Measurements from ENCODE around the gene APBA1. TPM values are rescaled to one million over a fixed set of nuclear protein-coding genes. Genes with fewer than 3 reads are reported as not detected.
A peak's percentile ranks its signal among the peaks of the same experiment; 100 is the strongest.

Gene APBA1
- total RNA-seq, 1 donor from 2014 or later, result 3.4 TPM

DNA sequence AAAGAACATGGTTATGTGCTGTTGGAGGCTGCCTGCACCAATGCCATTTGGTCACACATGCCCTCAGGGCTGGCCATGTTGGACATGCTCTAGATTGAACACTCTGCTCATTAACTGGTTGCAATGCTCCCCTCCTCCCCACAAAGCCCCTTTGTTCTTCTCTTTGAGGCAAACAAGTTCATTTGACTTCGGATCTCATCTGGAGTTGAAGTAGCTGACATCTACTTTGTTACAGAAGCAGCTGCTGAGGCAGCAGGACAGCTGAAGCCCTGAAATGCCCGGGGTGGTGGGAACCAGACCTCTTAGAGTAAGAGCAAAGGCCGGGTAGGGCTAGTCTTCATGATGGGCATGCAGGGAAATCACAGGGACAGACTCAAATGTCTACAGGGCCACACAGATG, 123.5 kb downstream of the APBA1 start:
- DNase-seq (ENCODE audit: low spot score), result no peak
- H3K9me3 Mint-ChIP-seq, result no peaks in the 10 kb centered on the region

DNA sequence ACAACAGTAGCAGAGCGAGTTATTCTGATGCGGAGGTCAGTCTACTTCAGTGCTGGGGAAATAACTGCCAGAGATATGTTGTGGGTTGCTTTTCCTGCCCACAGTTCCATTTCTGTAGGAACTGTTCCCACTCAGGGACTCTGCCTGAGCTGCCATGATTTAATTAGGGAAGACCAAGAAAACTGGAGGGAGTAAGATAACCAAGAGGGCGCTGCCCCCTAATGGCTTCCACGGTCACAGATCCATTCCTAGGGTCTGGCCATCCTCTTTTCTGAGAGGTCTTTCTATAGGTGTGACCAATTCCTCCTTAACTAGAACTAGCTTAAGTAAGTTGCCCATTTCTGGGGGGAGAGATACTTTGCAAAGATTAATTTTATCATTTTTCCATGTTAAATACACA, 125.9 kb downstream of the APBA1 start:
- peaks cover 22% of the 10 kb centered on the region for H3F3A ChIP-seq (ENCODE audit: low read depth)
- H3K36me3 ChIP-seq, result no peaks in the 10 kb centered on the region
- peak; percentile 75 for DNase-seq (ENCODE audit: low spot score)
- no peaks in the 10 kb centered on the region for H3K9me3 ChIP-seq (ENCODE audit: low read depth)
- Mint-ChIP-seq H3K4me1 (peaks cover 47% of the 10 kb centered on the region), H3K9me3 (no peaks in the 10 kb centered on the region), H3K36me3 (no peaks in the 10 kb centered on the region), H3K27ac (no peak overlapping the region), H3K27me3 (ENCODE audit: insufficient read depth, low read depth) (peaks cover 3% of the 10 kb centered on the region), H3K4me3 (no peak overlapping the region)
- H3K9ac ChIP-seq, result no peak overlapping the region
- H3K4me2 ChIP-seq, result no peak overlapping the region
- H3K4me3 ChIP-seq, result no peak overlapping the region
- no peaks in the 10 kb centered on the region for H3K79me2 ChIP-seq (ENCODE audit: low read depth)
- H3K27ac ChIP-seq, result no peak overlapping the region
- no peak overlapping the region for H2AFZ ChIP-seq (replicated peaks)
- H3K4me1 ChIP-seq, result peaks cover 43% of the 10 kb centered on the region
- no peaks in the 10 kb centered on the region for H3K27me3 ChIP-seq
- no peak for TF ChIP-seq EZH2phosphoT487 (IDR thresholded peaks at IDR 0.05)
- TF ChIP-seq, protein P1, sequence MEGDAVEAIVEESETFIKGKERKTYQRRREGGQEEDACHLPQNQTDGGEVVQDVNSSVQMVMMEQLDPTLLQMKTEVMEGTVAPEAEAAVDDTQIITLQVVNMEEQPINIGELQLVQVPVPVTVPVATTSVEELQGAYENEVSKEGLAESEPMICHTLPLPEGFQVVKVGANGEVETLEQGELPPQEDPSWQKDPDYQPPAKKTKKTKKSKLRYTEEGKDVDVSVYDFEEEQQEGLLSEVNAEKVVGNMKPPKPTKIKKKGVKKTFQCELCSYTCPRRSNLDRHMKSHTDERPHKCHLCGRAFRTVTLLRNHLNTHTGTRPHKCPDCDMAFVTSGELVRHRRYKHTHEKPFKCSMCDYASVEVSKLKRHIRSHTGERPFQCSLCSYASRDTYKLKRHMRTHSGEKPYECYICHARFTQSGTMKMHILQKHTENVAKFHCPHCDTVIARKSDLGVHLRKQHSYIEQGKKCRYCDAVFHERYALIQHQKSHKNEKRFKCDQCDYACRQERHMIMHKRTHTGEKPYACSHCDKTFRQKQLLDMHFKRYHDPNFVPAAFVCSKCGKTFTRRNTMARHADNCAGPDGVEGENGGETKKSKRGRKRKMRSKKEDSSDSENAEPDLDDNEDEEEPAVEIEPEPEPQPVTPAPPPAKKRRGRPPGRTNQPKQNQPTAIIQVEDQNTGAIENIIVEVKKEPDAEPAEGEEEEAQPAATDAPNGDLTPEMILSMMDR (IDR thresholded peaks at IDR 0.05), result peak; percentile 73
- H4K20me1 ChIP-seq (ENCODE audit: low read depth), result no peaks in the 10 kb centered on the region

More for the DNA sequence above, 123.5 kb downstream of the APBA1 start:
- no peak overlapping the region for H3K4me3 Mint-ChIP-seq
- Histone ChIP-seq H3K4me1 (peaks cover 20% of the 10 kb centered on the region), H3K27me3 (no peaks in the 10 kb centered on the region), H3F3A (ENCODE audit: low read depth) (peaks cover 4% of the 10 kb centered on the region), H3K79me2 (ENCODE audit: low read depth) (no peaks in the 10 kb centered on the region), H3K9ac (no peak overlapping the region), H3K9me3 (ENCODE audit: low read depth) (no peaks in the 10 kb centered on the region), H2AFZ (replicated peaks) (no peak overlapping the region), H3K36me3 (no peaks in the 10 kb centered on the region), H3K27ac (no peak overlapping the region), H3K4me2 (no peak overlapping the region), H4K20me1 (ENCODE audit: low read depth) (no peaks in the 10 kb centered on the region), H3K4me3 (no peak overlapping the region)
- TF ChIP-seq EZH2phosphoT487 (IDR thresholded peaks at IDR 0.05), result no peak
- no peak for TF ChIP-seq EZH2 (IDR thresholded peaks at IDR 0.05)
- TF ChIP-seq, protein P1 (IDR thresholded peaks at IDR 0.05), result no peak
- H3K27ac Mint-ChIP-seq, result no peak overlapping the region
- peaks cover 27% of the 10 kb centered on the region for H3K4me1 Mint-ChIP-seq
- peaks cover 3% of the 10 kb centered on the region for H3K27me3 Mint-ChIP-seq (ENCODE audit: insufficient read depth, low read depth)
- no peaks in the 10 kb centered on the region for H3K36me3 Mint-ChIP-seq

DNA sequence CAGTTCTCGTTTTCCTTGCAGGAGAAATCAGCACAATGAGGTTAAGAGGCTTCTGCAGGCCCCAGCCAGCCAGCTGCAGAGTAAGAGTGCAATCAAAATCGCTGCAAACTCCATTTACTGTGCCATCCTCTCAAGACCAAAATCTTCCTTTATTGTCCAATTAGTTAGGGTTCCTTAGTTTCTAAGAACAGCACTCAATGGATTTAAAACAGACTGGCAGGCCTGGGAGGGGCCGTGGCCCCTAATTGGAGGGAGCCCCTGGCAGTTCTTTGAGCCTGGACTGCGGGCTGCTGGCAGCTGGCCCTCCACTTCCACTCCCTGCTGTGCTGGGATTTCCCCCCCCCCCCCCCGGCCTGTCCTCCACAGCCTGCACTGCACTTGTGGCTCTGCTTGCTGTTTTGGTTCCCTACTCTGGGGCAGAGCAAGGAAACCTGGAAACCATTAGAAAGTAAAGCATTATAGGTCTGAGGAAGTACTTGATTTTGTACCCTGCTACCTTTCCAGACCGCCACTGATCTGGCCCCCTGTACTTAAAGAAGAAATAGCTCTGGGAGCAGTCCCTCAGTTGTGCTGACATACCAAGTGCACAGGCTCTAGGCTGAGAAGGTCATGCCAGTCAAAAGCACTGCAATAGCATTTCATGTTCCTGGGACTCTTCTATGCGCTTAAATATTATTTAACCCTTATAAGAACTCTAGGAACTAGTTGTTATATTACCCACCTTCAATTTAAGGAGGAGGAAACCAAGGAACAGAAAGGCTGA, 129.0 kb downstream of the APBA1 start:
- Histone ChIP-seq H3K4me3 (peak overlapping the region; percentile 16), H3K4me2 (peak overlapping the region; percentile 65)

More for the DNA sequence above, 129.0 kb downstream of the APBA1 start:
- no peaks in the 10 kb centered on the region for H3K9me3 Mint-ChIP-seq
- H3K36me3 Mint-ChIP-seq, result no peaks in the 10 kb centered on the region
- Histone ChIP-seq H3K9me3 (ENCODE audit: low read depth) (no peaks in the 10 kb centered on the region), H3K4me1 (peaks cover 52% of the 10 kb centered on the region), H4K20me1 (ENCODE audit: low read depth) (no peaks in the 10 kb centered on the region), H3K36me3 (no peaks in the 10 kb centered on the region), H3F3A (ENCODE audit: low read depth) (peaks cover 22% of the 10 kb centered on the region), H2AFZ (replicated peaks) (no peak overlapping the region), H3K27ac (peak overlapping the region; percentile 40), H3K9ac (no peak overlapping the region), H3K79me2 (ENCODE audit: low read depth) (no peaks in the 10 kb centered on the region), H3K27me3 (no peaks in the 10 kb centered on the region)
- peak overlapping the region; percentile 30 for H3K4me3 Mint-ChIP-seq
- peaks cover 49% of the 10 kb centered on the region for H3K4me1 Mint-ChIP-seq
- H3K27me3 Mint-ChIP-seq (ENCODE audit: insufficient read depth, low read depth), result peaks cover 4% of the 10 kb centered on the region
- no peak overlapping the region for H3K27ac Mint-ChIP-seq
- TF ChIP-seq EZH2phosphoT487 (IDR thresholded peaks at IDR 0.05) (no peak), EZH2 (IDR thresholded peaks at IDR 0.05) (no peak)
- TF ChIP-seq, protein P1 (IDR thresholded peaks at IDR 0.05), result no peak
- DNase-seq (ENCODE audit: low spot score), result peak; percentile 93

Data from neural progenitor cell (in vitro differentiated cells).